ENCODE measurements around the gene CTNNA3.

The CTNNA3 gene

DNA sequence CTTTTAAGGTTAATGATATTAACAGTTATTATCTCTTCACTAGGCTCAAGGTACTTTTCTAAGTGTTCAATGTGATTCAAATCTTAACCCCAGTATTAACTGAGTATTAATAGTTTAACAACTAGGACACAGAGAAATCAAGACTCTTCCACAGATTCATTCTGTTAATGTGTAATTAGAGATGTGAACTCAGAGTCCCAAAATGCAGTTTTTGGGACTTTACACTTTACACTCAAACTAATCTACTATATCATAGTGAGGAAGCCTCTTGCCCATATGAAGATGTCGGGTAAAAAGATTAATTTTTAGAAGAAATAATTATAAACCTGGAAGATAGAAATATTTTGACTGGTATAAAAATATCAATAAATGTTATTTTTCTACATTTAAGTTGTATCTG is 1414.7 kb downstream of the CTNNA3 start:
- Histone ChIP-seq H4K20me1 (ENCODE audit: low read depth, low read length) (no peaks in the 10 kb centered on the region), H3K9ac (ENCODE audit: low read length) (no peak overlapping the region), H2AFZ (ENCODE audit: low read depth, low read length, severe bottlenecking) (no peak overlapping the region), H3K4me3 (ENCODE audit: insufficient read depth, low read length, poor library complexity, severe bottlenecking) (no peak overlapping the region), H3K27me3 (ENCODE audit: low read length) (no peaks in the 10 kb centered on the region), H3K27ac (ENCODE audit: low read depth, low read length) (no peak overlapping the region), H3K9me3 (ENCODE audit: insufficient read depth, low read length) (no peaks in the 10 kb centered on the region), H3F3A (ENCODE audit: insufficient read depth) (no peaks in the 10 kb centered on the region), H3K79me2 (ENCODE audit: insufficient read depth, low read length) (no peaks in the 10 kb centered on the region), H3K36me3 (ENCODE audit: low read length) (no peaks in the 10 kb centered on the region), H3K4me2 (ENCODE audit: low read depth, low read length, poor library complexity, severe bottlenecking) (no peak overlapping the region), H3K9me2 (replicated peaks; ENCODE audit: insufficient read depth, low read length) (no peaks in the 10 kb centered on the region)
- no peak for TF ChIP-seq EZH2phosphoT487 (conservative IDR thresholded peaks at IDR 0.05; ENCODE audit: low read length)
- TF ChIP-seq, protein P1, sequence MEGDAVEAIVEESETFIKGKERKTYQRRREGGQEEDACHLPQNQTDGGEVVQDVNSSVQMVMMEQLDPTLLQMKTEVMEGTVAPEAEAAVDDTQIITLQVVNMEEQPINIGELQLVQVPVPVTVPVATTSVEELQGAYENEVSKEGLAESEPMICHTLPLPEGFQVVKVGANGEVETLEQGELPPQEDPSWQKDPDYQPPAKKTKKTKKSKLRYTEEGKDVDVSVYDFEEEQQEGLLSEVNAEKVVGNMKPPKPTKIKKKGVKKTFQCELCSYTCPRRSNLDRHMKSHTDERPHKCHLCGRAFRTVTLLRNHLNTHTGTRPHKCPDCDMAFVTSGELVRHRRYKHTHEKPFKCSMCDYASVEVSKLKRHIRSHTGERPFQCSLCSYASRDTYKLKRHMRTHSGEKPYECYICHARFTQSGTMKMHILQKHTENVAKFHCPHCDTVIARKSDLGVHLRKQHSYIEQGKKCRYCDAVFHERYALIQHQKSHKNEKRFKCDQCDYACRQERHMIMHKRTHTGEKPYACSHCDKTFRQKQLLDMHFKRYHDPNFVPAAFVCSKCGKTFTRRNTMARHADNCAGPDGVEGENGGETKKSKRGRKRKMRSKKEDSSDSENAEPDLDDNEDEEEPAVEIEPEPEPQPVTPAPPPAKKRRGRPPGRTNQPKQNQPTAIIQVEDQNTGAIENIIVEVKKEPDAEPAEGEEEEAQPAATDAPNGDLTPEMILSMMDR (IDR thresholded peaks at IDR 0.05; ENCODE audit: insufficient read depth, low read length, poor library complexity, severe bottlenecking) = no peak

GRCh38 chr10:66277481-66277880 is 1418.5 kb downstream of the CTNNA3 start:
- Histone ChIP-seq H3K4me3 (ENCODE audit: insufficient read depth, low read length, poor library complexity, severe bottlenecking) (no peak overlapping the region), H3K27me3 (ENCODE audit: low read length) (no peaks in the 10 kb centered on the region), H3F3A (ENCODE audit: insufficient read depth) (no peaks in the 10 kb centered on the region), H3K36me3 (ENCODE audit: low read length) (no peaks in the 10 kb centered on the region), H3K27ac (ENCODE audit: low read depth, low read length) (no peak overlapping the region), H3K9me2 (replicated peaks; ENCODE audit: insufficient read depth, low read length) (no peaks in the 10 kb centered on the region), H2AFZ (ENCODE audit: low read depth, low read length, severe bottlenecking) (no peak overlapping the region), H3K9me3 (ENCODE audit: insufficient read depth, low read length) (no peaks in the 10 kb centered on the region), H3K79me2 (ENCODE audit: insufficient read depth, low read length) (no peaks in the 10 kb centered on the region), H3K4me2 (ENCODE audit: low read depth, low read length, poor library complexity, severe bottlenecking) (no peak overlapping the region), H4K20me1 (ENCODE audit: low read depth, low read length) (no peaks in the 10 kb centered on the region), H3K9ac (ENCODE audit: low read length) (no peak overlapping the region)
- TF ChIP-seq, protein P1 (IDR thresholded peaks at IDR 0.05; ENCODE audit: insufficient read depth, low read length, poor library complexity, severe bottlenecking) = no peak
- TF ChIP-seq EZH2phosphoT487 (conservative IDR thresholded peaks at IDR 0.05; ENCODE audit: low read length) = no peak

DNA sequence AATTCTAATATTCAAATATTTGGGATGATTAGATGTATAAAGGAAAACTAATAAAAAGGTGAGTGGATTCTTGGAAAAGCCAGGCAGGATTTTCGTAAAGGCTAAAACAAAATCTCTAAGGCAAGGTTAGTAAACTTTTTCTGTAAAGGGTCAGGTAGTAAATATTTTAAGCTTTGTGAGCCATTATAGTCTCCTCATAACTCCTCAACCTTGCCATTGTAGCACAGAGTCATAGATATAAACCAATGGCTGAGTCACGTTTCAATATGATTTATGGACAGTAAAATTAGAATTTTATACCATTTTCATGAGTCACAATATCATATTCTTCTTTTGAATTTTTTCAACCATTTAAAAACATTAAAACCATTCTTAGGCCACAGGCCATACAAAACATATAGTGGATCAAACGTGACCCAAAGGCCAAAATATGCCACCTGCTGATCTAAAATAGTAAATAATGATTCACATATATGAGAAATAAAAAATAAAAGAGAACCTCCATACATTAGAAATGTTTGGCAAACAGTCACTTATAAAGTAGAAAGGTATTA is 1422.0 kb downstream of the CTNNA3 start:
- H3K9me3 ChIP-seq (ENCODE audit: insufficient read depth, low read length) = no peaks in the 10 kb centered on the region
- H3K4me3 ChIP-seq (ENCODE audit: insufficient read depth, low read length, poor library complexity, severe bottlenecking) = no peak overlapping the region
- H3K79me2 ChIP-seq (ENCODE audit: insufficient read depth, low read length) = no peaks in the 10 kb centered on the region
- H3K27me3 ChIP-seq (ENCODE audit: low read length) = no peaks in the 10 kb centered on the region
- no peaks in the 10 kb centered on the region for H3K9me2 ChIP-seq (replicated peaks; ENCODE audit: insufficient read depth, low read length)
- H3F3A ChIP-seq (ENCODE audit: insufficient read depth) = no peaks in the 10 kb centered on the region
- H4K20me1 ChIP-seq (ENCODE audit: low read depth, low read length) = no peaks in the 10 kb centered on the region
- no peak overlapping the region for H3K9ac ChIP-seq (ENCODE audit: low read length)
- TF ChIP-seq, protein P1 (IDR thresholded peaks at IDR 0.05; ENCODE audit: insufficient read depth, low read length, poor library complexity, severe bottlenecking) = no peak
- no peak for TF ChIP-seq EZH2phosphoT487 (conservative IDR thresholded peaks at IDR 0.05; ENCODE audit: low read length)
- no peak overlapping the region for H3K4me2 ChIP-seq (ENCODE audit: low read depth, low read length, poor library complexity, severe bottlenecking)
- H3K36me3 ChIP-seq (ENCODE audit: low read length) = no peaks in the 10 kb centered on the region
- H3K27ac ChIP-seq (ENCODE audit: low read depth, low read length) = no peak overlapping the region
- no peak overlapping the region for H2AFZ ChIP-seq (ENCODE audit: low read depth, low read length, severe bottlenecking)
